Tibial artery (tissue), 4 donors: Measurements from ENCODE around the gene ACOT4.

ENCODE experiments used
- DNase-seq, 2 donors: peaks; one replicate each; pipeline ENCODE4 v3.0.0-alpha.2; 2019
- H3K27ac ChIP-seq, 2 donors: fragments of 200-600 bp; sonication (generic) in 1 of 2; 1 replicate in 1 of 2; 2 replicates in 1 of 2; pipeline ENCODE4 v1.5.1; 2018 to 2019; ENCODE audit warnings: mild to moderate bottlenecking in 1 of 2
- H3K27me3 ChIP-seq, 2 donors: fragments of 200-600 bp; sonication (generic) in 1 of 2; one replicate each; pipeline versions ENCODE4 v1.5.1 to v1.6.0; 2016 to 2019
- H3K36me3 ChIP-seq, 3 donors: fragments of 200-600 bp; sonication (generic) in 2 of 3; one replicate each; pipeline ENCODE4 v1.5.1; 2016 to 2019; ENCODE audit warnings: mild to moderate bottlenecking in 2 of 3
- H3K4me1 ChIP-seq, 4 donors: fragments of 200-600 bp; sonication (generic) in 2 of 4; 1 replicate in 3 of 4; 2 replicates in 1 of 4; pipeline ENCODE4 v1.5.1; 2016 to 2019
- H3K4me3 ChIP-seq, 2 donors: fragments of 200-600 bp; sonication (generic) in 1 of 2; 1 replicate in 1 of 2; 2 replicates in 1 of 2; pipeline ENCODE4 v1.5.1; 2018 to 2019; ENCODE audit warnings: mild to moderate bottlenecking in 2 of 2
- H3K9me3 ChIP-seq, 3 donors: fragments of 200-600 bp; sonication (generic) in 1 of 3; one replicate each; pipeline ENCODE4 v1.5.1; 2016 to 2019
- intact Hi-C: fragments of 100-400 bp; cut with DNase I; formaldehyde crosslinking; loops from one replicate; pipeline ENCODE4 v1.15.0; 2023; ENCODE audit warnings: low total_unique reads
- TF ChIP-seq, protein P1 (sequence below), 2 experiments: fragments of 200-600 bp in 1 of 2; fragments of 450-650 bp in 1 of 2; IDR thresholded peaks; one replicate each; pipeline ENCODE4 v1.5.1; 2017 to 2019; ENCODE audit warnings: antibody characterized with exemption in 2 of 2, mild to moderate bottlenecking in 1 of 2, moderate library complexity in 1 of 2

The ACOT4 gene

DNA sequence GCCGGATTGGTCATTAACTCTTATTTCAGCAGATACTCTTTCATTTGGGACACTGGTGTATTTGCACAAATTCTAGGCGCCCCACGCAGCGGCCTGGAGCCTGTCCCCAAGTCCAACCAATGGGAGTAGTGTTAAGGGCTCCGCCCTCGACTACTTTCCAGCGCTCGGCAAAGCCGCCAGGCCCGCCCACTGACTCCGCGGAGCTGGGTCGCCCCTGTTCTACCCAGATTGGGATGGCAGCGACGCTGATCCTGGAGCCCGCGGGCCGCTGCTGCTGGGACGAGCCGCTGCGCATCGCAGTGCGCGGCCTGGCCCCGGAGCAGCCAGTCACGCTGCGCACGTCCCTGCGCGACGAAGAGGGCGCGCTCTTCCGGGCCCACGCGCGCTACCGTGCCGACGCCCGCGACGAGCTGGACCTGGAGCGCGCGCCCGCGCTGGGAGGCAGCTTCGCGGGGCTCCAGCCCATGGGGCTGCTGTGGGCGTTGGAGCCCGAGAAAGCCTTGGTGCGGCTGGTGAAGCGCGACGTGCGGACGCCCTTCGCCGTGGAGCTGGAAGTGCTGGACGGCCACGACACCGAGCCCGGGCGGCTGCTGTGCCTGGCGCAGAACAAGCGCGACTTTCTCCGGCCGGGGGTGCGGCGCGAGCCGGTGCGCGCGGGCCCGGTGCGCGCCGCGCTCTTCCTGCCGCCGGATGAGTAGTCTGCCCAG lies 20.8 kb downstream of the ACOT4 start, which contains the start of gene ACOT6:
TSS of gene ACOT6 (plus strand) at position 179 of the 707 bp plus-strand sequence. CDS start at position 234, 55 bp downstream.
- peak within 1 kb of the TSS; percentile 64 to 71 for H3K4me3 ChIP-seq

DNA sequence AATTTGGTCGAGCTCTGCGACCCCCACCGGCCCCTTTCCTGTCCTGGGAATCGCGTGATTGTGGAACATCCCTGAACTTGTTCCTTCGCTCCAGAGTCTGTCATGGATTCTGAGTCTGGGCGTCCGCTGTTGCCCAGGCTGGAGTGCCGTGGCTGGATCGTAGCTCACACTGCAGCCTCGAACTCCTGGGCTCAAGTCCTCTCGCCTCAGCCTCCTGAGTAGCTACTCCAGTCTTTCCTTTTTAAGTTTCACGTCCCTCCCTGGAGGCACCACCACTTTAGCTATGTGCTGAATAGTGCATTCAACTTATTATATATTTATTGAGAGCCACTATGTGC lies 21.3 kb downstream of the ACOT4 start:
- TF ChIP-seq, protein P1, sequence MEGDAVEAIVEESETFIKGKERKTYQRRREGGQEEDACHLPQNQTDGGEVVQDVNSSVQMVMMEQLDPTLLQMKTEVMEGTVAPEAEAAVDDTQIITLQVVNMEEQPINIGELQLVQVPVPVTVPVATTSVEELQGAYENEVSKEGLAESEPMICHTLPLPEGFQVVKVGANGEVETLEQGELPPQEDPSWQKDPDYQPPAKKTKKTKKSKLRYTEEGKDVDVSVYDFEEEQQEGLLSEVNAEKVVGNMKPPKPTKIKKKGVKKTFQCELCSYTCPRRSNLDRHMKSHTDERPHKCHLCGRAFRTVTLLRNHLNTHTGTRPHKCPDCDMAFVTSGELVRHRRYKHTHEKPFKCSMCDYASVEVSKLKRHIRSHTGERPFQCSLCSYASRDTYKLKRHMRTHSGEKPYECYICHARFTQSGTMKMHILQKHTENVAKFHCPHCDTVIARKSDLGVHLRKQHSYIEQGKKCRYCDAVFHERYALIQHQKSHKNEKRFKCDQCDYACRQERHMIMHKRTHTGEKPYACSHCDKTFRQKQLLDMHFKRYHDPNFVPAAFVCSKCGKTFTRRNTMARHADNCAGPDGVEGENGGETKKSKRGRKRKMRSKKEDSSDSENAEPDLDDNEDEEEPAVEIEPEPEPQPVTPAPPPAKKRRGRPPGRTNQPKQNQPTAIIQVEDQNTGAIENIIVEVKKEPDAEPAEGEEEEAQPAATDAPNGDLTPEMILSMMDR (IDR thresholded peaks at IDR 0.05): no peak
- DNase-seq: no peak
- H3K4me1 ChIP-seq: peaks cover 0 to 17% (median 4%) of the 10 kb centered on the region in 4 donors
- H3K36me3 ChIP-seq: no peaks in the 10 kb centered on the region
- peak overlapping the region; percentile 83 to 90 for H3K27ac ChIP-seq
- H3K27me3 ChIP-seq: no peaks in the 10 kb centered on the region
- intact Hi-C loops: no loop called here
- H3K9me3 ChIP-seq: no peaks in the 10 kb centered on the region
- H3K4me3 ChIP-seq: peak overlapping the region; percentile 64 to 71

More for the DNA sequence above, 20.8 kb downstream of the ACOT4 start, which contains the start of gene ACOT6:
- Histone ChIP-seq H3K27ac (peak within 1 kb of the TSS; percentile 83 to 90), H3K36me3 (no peaks in the 10 kb centered on the region), H3K4me1 (peaks cover 0 to 17% (median 4%) of the 10 kb centered on the region in 4 donors), H3K9me3 (no peaks in the 10 kb centered on the region), H3K27me3 (no peaks in the 10 kb centered on the region)
- TF ChIP-seq, protein P1 (IDR thresholded peaks at IDR 0.05): no peak
- intact Hi-C loops: no loop called here
- DNase-seq: peak; percentile 69 to 88

DNA sequence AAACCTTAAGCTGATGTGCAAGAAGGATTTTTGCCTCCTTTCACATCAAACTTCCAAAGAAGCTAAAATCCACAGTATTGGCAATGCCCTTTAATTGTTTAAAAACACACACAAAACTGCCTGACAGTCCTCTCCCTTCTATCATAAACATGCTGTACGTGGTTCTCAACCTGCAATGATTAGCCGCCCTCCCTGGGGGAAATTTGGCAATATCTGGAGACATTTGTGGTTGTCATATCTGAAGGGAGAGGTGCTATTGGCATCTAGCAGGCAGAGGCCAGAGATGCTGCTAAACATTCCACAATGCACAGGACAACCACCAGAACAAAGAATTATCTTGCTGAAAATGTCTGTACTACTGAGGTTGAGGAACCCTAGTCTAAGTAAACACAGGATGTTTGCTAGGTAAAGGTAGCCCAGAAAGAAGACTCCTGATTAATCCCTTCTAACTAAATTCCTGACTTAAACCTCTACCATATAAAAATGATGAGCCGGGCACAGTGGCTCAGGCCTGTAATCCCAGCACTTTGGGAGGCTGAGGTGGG lies 21.8 kb downstream of the ACOT4 start:
- Histone ChIP-seq H3K4me3 (peak overlapping the region; percentile 64 to 71), H3K4me1 (peaks cover 0 to 17% (median 4%) of the 10 kb centered on the region in 4 donors), H3K36me3 (no peaks in the 10 kb centered on the region), H3K27me3 (no peaks in the 10 kb centered on the region), H3K9me3 (no peaks in the 10 kb centered on the region), H3K27ac (peak overlapping the region; percentile 83 to 90)
- intact Hi-C loops: no loop called here
- TF ChIP-seq, protein P1 (IDR thresholded peaks at IDR 0.05): no peak
- DNase-seq: no peak

DNA sequence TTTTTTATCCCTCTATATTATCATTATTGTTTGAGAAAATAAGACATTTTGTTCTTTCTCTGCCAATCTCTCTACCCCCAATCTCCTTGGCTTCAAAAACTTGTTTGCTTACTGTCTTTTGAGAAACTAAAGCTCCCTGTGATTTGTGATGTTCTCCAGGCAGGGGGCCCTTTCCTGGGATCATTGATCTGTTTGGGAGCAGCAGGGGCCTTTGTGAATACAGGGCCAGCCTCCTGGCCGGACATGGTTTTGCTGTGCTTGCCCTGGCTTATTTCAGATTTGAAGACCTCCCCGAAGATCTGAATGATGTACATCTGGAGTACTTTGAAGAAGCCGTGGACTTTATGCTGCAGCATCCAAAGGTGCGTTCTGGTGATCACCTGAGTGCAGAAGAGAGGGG lies 25.2 kb downstream of the ACOT4 start:
- Histone ChIP-seq H3K9me3 (no peaks in the 10 kb centered on the region), H3K4me1 (peaks cover 0 to 16% (median 4%) of the 10 kb centered on the region in 4 donors), H3K27ac (no peak overlapping the region), H3K27me3 (no peaks in the 10 kb centered on the region), H3K36me3 (no peaks in the 10 kb centered on the region), H3K4me3 (no peak overlapping the region)
- intact Hi-C loops: no loop called here
- TF ChIP-seq, protein P1 (IDR thresholded peaks at IDR 0.05): no peak
- DNase-seq: no peak

DNA sequence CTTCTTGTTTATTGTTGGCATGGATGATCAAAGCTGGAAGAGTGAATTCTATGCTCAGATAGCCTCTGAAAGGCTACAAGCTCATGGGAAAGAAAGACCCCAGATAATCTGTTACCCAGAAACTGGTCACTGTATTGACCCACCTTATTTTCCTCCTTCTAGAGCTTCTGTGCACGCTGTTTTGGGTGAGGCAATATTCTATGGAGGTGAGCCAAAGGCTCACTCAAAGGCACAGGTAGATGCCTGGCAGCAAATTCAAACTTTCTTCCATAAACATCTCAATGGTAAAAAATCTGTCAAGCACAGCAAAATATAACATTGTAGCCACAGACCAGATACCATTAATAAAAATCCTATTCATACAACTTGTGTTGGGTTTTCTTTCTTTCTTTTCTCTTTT lies 27.9 kb downstream of the ACOT4 start:
- no peaks in the 10 kb centered on the region for H3K4me1 ChIP-seq
- H3K4me3 ChIP-seq: no peak overlapping the region
- no peak for DNase-seq
- H3K36me3 ChIP-seq: no peaks in the 10 kb centered on the region
- no peaks in the 10 kb centered on the region for H3K9me3 ChIP-seq
- H3K27me3 ChIP-seq: no peaks in the 10 kb centered on the region
- intact Hi-C loops: no loop called here
- H3K27ac ChIP-seq: no peak overlapping the region
- TF ChIP-seq, protein P1 (IDR thresholded peaks at IDR 0.05): no peak
